GM23338 (cell line): ENCODE results near the gene NR2E3.

Source experiments
- CREB1 ChIP-seq: fragments of 250-450 bp; sonication (Bioruptor Pico); IDR thresholded peaks from 2 replicates; pipeline ENCODE4 v1.5.0; 2020; ENCODE audit warnings: low read depth, mild to moderate bottlenecking, moderate library complexity
- EZH2 ChIP-seq: fragments of 200-600 bp; sonication (generic); IDR thresholded peaks from one replicate; pipeline ENCODE4 v1.8.0; 2017; ENCODE audit warnings: antibody characterized with exemption, mild to moderate bottlenecking, low read depth; ENCODE audit not compliant: unreplicated experiment
- EZH2phosphoT487 ChIP-seq: fragments of 200-600 bp; sonication (generic); IDR thresholded peaks from one replicate; pipeline ENCODE4 v1.8.1; 2018; ENCODE audit warnings: antibody characterized with exemption; ENCODE audit not compliant: unreplicated experiment
- JUNB ChIP-seq: IDR thresholded peaks from one replicate; pipeline ENCODE4 v1.6.1; 2016; ENCODE audit warnings: antibody characterized with exemption; ENCODE audit not compliant: unreplicated experiment
- POLR2AphosphoS5 ChIP-seq: IDR thresholded peaks from 2 replicates; pipeline ENCODE4 v1.6.1; 2016; ENCODE audit warnings: antibody characterized with exemption, low read depth
- REST ChIP-seq: IDR thresholded peaks from one replicate; pipeline ENCODE4 v1.6.1; 2018; ENCODE audit warnings: antibody characterized with exemption; ENCODE audit not compliant: unreplicated experiment
- ZNF114 ChIP-seq: fragments of 250-450 bp; sonication (Bioruptor Pico); IDR thresholded peaks from 2 replicates; pipeline ENCODE4 v1.5.0; 2020; ENCODE audit warnings: mild to moderate bottlenecking, moderate library complexity
- ZNF331 ChIP-seq: fragments of 250-450 bp; sonication (Bioruptor Pico); IDR thresholded peaks from 2 replicates; pipeline ENCODE4 v1.5.0; 2020; ENCODE audit warnings: low read depth, mild to moderate bottlenecking, moderate library complexity
- TF ChIP-seq, protein P1 (sequence below), 2 experiments: fragments of 200-600 bp in 1 of 2; sonication (generic) in 1 of 2; conservative IDR thresholded peaks; 2 replicates each; pipeline versions ENCODE4 v1.5.1 to v1.6.1; 2016 to 2017; ENCODE audit warnings: antibody characterized with exemption in 2 of 2, low read depth in 2 of 2, mild to moderate bottlenecking in 2 of 2, moderate library complexity in 1 of 2
- TF ChIP-seq, protein P2 (sequence below): IDR thresholded peaks from 2 replicates; pipeline ENCODE4 v1.6.1; 2016; ENCODE audit warnings: antibody characterized with exemption

DNA sequence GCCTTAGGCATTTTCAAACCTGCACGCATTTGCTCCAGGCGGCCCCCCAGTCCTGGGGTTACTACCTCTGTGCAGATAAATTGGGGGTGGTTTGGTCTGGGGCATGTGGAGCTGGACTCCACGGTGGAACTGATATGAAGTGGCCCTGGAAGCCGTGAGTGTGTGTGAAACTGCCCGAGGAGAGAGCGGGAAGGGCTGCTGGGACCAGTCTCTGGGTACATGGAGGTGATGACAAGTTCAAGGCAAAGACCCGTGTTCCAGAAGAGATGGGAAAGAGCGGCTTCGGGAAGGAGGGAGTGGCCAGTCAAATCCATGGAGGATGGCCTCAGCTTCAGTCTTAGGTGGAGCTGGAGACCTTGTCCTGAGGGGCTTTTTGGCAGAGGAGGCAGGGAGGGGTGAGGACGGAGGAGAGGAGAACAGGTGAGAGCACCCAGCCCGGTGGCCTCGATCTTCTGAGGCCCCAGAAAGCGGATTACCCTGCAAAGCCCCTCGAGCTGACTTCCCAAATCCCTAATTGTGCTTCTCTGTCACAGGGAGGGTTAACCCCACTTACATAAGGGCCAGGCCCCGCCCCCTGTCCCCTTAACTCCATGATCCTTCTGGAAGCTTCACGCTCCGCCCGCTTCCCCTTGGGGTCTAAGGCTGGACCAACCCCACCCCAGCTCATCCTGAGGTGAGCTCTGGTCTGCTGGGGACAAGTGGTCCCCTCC lies 1.9 kb upstream of the NR2E3 start:
- TF ChIP-seq, protein P1, sequence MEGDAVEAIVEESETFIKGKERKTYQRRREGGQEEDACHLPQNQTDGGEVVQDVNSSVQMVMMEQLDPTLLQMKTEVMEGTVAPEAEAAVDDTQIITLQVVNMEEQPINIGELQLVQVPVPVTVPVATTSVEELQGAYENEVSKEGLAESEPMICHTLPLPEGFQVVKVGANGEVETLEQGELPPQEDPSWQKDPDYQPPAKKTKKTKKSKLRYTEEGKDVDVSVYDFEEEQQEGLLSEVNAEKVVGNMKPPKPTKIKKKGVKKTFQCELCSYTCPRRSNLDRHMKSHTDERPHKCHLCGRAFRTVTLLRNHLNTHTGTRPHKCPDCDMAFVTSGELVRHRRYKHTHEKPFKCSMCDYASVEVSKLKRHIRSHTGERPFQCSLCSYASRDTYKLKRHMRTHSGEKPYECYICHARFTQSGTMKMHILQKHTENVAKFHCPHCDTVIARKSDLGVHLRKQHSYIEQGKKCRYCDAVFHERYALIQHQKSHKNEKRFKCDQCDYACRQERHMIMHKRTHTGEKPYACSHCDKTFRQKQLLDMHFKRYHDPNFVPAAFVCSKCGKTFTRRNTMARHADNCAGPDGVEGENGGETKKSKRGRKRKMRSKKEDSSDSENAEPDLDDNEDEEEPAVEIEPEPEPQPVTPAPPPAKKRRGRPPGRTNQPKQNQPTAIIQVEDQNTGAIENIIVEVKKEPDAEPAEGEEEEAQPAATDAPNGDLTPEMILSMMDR (conservative IDR thresholded peaks at IDR 0.05; ENCODE audit: low read depth in 2 of 2) = no peak
- TF ChIP-seq EZH2phosphoT487 (no peak), EZH2 (no peak), CREB1 (CRISPR knock-in tag) (no peak), POLR2AphosphoS5 (no peak), REST (no peak), ZNF331 (no peak), ZNF114 (no peak), JUNB (no peak)
- TF ChIP-seq, protein P2, sequence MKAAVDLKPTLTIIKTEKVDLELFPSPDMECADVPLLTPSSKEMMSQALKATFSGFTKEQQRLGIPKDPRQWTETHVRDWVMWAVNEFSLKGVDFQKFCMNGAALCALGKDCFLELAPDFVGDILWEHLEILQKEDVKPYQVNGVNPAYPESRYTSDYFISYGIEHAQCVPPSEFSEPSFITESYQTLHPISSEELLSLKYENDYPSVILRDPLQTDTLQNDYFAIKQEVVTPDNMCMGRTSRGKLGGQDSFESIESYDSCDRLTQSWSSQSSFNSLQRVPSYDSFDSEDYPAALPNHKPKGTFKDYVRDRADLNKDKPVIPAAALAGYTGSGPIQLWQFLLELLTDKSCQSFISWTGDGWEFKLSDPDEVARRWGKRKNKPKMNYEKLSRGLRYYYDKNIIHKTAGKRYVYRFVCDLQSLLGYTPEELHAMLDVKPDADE = no peak
